Measurements from ENCODE around the gene VPS11.

The VPS11 gene

GRCh38 chr11:119085437-119085847 is 17.8 kb downstream of the VPS11 start:
- H2AFZ ChIP-seq (ENCODE audit: low read length): peak overlapping the region; percentile 72
- H4K20me1 ChIP-seq (ENCODE audit: insufficient read depth, low read length): no peaks in the 10 kb centered on the region
- no peaks in the 10 kb centered on the region for H3K9me2 ChIP-seq (replicated peaks; ENCODE audit: insufficient read depth, low read length)
- 0 out of 2 replicates have a peak, but pooled peaks cover 6% of the 10 kb centered on the region for H3F3A ChIP-seq (ENCODE audit: insufficient read depth, low read length)
- no peaks in the 10 kb centered on the region for H3K36me3 ChIP-seq (replicated peaks; ENCODE audit: insufficient read depth, low read length)
- no peak for DNase-seq
- peaks cover 27% of the 10 kb centered on the region for H3K79me2 ChIP-seq (ENCODE audit: low read length)
- H3K4me1 ChIP-seq (ENCODE audit: low read length): peaks cover 20% of the 10 kb centered on the region
- peak overlapping the region; percentile 86; the same call in 1 of the 2 replicates for H3K27ac ChIP-seq (ENCODE audit: low read length)
- peak overlapping the region; percentile 96 for H3K4me2 ChIP-seq (ENCODE audit: low read depth, low read length)
- H3K27me3 ChIP-seq (replicated peaks; ENCODE audit: insufficient read depth, low read length): no peaks in the 10 kb centered on the region
- no peaks in the 10 kb centered on the region for H3K9me3 ChIP-seq (replicated peaks; ENCODE audit: insufficient read depth, low read length)
- peak overlapping the region; percentile 96 for H3K9ac ChIP-seq (ENCODE audit: low read length)
- TF ChIP-seq, protein P1, sequence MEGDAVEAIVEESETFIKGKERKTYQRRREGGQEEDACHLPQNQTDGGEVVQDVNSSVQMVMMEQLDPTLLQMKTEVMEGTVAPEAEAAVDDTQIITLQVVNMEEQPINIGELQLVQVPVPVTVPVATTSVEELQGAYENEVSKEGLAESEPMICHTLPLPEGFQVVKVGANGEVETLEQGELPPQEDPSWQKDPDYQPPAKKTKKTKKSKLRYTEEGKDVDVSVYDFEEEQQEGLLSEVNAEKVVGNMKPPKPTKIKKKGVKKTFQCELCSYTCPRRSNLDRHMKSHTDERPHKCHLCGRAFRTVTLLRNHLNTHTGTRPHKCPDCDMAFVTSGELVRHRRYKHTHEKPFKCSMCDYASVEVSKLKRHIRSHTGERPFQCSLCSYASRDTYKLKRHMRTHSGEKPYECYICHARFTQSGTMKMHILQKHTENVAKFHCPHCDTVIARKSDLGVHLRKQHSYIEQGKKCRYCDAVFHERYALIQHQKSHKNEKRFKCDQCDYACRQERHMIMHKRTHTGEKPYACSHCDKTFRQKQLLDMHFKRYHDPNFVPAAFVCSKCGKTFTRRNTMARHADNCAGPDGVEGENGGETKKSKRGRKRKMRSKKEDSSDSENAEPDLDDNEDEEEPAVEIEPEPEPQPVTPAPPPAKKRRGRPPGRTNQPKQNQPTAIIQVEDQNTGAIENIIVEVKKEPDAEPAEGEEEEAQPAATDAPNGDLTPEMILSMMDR (IDR thresholded peaks at IDR 0.05; ENCODE audit: low read length): no peak
- no peak for TF ChIP-seq EZH2phosphoT487 (IDR thresholded peaks at IDR 0.05; ENCODE audit: low read length)
- H3K4me3 ChIP-seq (ENCODE audit: low read length): peak overlapping the region; percentile 87

DNA sequence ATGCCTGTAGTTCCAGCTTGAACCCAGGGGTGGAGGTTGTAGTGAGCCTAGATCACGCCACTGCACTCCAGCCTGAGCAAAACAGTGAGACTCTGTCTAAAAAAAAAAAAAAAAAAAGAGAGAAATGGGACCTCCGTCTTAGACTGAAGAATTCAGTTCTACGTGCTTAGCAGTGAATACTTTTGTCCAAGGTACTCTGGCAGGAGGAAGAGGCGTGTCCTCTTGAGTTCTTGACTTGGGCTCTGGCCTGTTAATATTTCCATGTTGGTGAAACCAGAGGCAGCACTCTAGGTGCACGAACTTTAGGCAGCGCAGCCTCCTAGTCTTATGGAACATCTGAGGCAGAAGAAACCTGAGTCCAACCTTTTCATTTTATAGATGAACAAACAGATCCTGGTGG is 19.5 kb downstream of the VPS11 start:
- no peak overlapping the region for H3K9ac ChIP-seq (ENCODE audit: low read length)
- H3K4me2 ChIP-seq (ENCODE audit: low read depth, low read length): no peak overlapping the region

GRCh38 chr11:119087747-119088241 is 20.2 kb downstream of the VPS11 start:
- H3K9me2 ChIP-seq (replicated peaks; ENCODE audit: insufficient read depth, low read length): no peaks in the 10 kb centered on the region
- H3F3A ChIP-seq (ENCODE audit: insufficient read depth, low read length): peaks cover 23% of the 10 kb centered on the region
- H3K27ac ChIP-seq (ENCODE audit: low read length): no peak overlapping the region
- H3K4me3 ChIP-seq (ENCODE audit: low read length): no peak overlapping the region
- TF ChIP-seq EZH2phosphoT487 (IDR thresholded peaks at IDR 0.05; ENCODE audit: low read length): no peak
- no peaks in the 10 kb centered on the region for H3K36me3 ChIP-seq (replicated peaks; ENCODE audit: insufficient read depth, low read length)
- H3K9me3 ChIP-seq (replicated peaks; ENCODE audit: insufficient read depth, low read length): no peaks in the 10 kb centered on the region
- H3K79me2 ChIP-seq (ENCODE audit: low read length): peaks cover 34% of the 10 kb centered on the region
- no peak overlapping the region for H2AFZ ChIP-seq (ENCODE audit: low read length)
- no peak overlapping the region for H3K9ac ChIP-seq (ENCODE audit: low read length)
- no peak for DNase-seq
- no peaks in the 10 kb centered on the region for H3K27me3 ChIP-seq (replicated peaks; ENCODE audit: insufficient read depth, low read length)
- peaks cover 21% of the 10 kb centered on the region for H3K4me1 ChIP-seq (ENCODE audit: low read length)
- H3K4me2 ChIP-seq (ENCODE audit: low read depth, low read length): no peak overlapping the region
- H4K20me1 ChIP-seq (ENCODE audit: insufficient read depth, low read length): no peaks in the 10 kb centered on the region

More for the DNA sequence above, 19.5 kb downstream of the VPS11 start:
- no peaks in the 10 kb centered on the region for H3K9me3 ChIP-seq (replicated peaks; ENCODE audit: insufficient read depth, low read length)
- H3K36me3 ChIP-seq (replicated peaks; ENCODE audit: insufficient read depth, low read length): no peaks in the 10 kb centered on the region
- no peaks in the 10 kb centered on the region for H3K9me2 ChIP-seq (replicated peaks; ENCODE audit: insufficient read depth, low read length)
- peaks cover 27% of the 10 kb centered on the region for H3K79me2 ChIP-seq (ENCODE audit: low read length)
- no peaks in the 10 kb centered on the region for H3K27me3 ChIP-seq (replicated peaks; ENCODE audit: insufficient read depth, low read length)
- no peaks in the 10 kb centered on the region for H4K20me1 ChIP-seq (ENCODE audit: insufficient read depth, low read length)
- TF ChIP-seq EZH2phosphoT487 (IDR thresholded peaks at IDR 0.05; ENCODE audit: low read length) (no peak), EZH2 (optimal IDR thresholded peaks at IDR 0.05; ENCODE audit: low read depth, low read length) (no peak)
- TF ChIP-seq, protein P1 (IDR thresholded peaks at IDR 0.05; ENCODE audit: low read length): no peak
- H2AFZ ChIP-seq (ENCODE audit: low read length): no peak overlapping the region
- no peak overlapping the region for H3K4me3 ChIP-seq (ENCODE audit: low read length)
- H3K27ac ChIP-seq (ENCODE audit: low read length): no peak overlapping the region
- H3K4me1 ChIP-seq (ENCODE audit: low read length): peaks cover 20% of the 10 kb centered on the region
- DNase-seq: no peak
- peaks cover 17% of the 10 kb centered on the region for H3F3A ChIP-seq (ENCODE audit: insufficient read depth, low read length)

- Histone ChIP-seq H3F3A (ENCODE audit: insufficient read depth, low read length) (peaks cover 30% of the 10 kb centered on the region), H3K36me3 (replicated peaks; ENCODE audit: insufficient read depth, low read length) (no peaks in the 10 kb centered on the region), H3K9me2 (replicated peaks; ENCODE audit: insufficient read depth, low read length) (no peaks in the 10 kb centered on the region), H3K9ac (ENCODE audit: low read length) (no peak overlapping the region), H2AFZ (ENCODE audit: low read length) (no peak overlapping the region), H3K4me2 (ENCODE audit: low read depth, low read length) (no peak overlapping the region), H3K27me3 (replicated peaks; ENCODE audit: insufficient read depth, low read length) (no peaks in the 10 kb centered on the region), H3K27ac (ENCODE audit: low read length) (no peak overlapping the region), H4K20me1 (ENCODE audit: insufficient read depth, low read length) (peaks cover 5% of the 10 kb centered on the region), H3K4me3 (ENCODE audit: low read length) (no peak overlapping the region), H3K9me3 (replicated peaks; ENCODE audit: insufficient read depth, low read length) (no peaks in the 10 kb centered on the region), H3K79me2 (ENCODE audit: low read length) (peaks cover 40% of the 10 kb centered on the region), H3K4me1 (ENCODE audit: low read length) (peaks cover 27% of the 10 kb centered on the region)
- TF ChIP-seq EZH2 (optimal IDR thresholded peaks at IDR 0.05; ENCODE audit: low read depth, low read length): no peak
- TF ChIP-seq, protein P1 (IDR thresholded peaks at IDR 0.05; ENCODE audit: low read length): no peak
- TF ChIP-seq EZH2phosphoT487 (IDR thresholded peaks at IDR 0.05; ENCODE audit: low read length): no peak
- DNase-seq: no peak
Observed at GRCh38 chr11:119088406-119088805, 20.8 kb downstream of the VPS11 start.

Measured in MM.1S (cell line).